ENCODE results near the gene CLIC4.
"Not testable (repeated sequence)": the region's sequence is repeated elsewhere in the genome, so short reads cannot be mapped to it uniquely, and the experiment has no call there.

Gene CLIC4

DNA sequence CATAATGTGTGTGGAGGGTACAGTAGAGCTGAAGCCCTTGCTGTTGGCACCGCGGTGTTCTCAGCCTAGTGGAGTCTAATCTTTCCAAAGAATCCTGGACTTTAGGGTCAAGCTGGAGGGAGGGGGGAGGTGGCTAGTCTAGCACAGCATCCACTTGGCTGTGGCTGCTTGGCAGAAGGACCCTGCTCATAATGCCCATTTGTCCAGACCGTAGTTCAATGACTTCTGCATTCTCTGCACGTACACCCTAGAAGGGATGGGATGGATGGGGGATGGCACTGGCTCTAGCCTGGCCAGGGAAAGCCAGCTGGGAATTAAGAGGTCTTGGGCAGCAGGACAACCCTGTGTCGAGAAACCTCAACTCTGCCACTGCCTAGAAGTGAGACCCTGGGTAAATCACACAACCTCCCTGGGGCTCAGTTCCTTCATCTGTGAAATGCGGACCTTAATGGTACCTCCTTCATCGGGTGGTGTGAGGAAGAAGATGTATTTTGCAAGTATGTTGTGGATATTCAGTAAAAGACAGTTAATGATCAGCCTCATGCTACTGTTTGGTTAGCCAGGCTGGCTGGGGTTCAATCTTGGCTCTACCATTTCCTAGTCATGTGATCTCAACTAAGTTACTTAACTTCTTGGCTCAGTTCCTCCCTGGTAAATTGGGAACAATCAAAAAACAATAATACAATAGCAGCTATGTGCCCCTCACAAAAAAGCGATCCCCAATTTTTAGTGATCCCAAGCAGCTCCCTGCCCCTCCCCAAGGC is 27.2 kb upstream of the CLIC4 start:
- no peak for DNase-seq (ENCODE audit: low read depth in 2 of 2)

DNA sequence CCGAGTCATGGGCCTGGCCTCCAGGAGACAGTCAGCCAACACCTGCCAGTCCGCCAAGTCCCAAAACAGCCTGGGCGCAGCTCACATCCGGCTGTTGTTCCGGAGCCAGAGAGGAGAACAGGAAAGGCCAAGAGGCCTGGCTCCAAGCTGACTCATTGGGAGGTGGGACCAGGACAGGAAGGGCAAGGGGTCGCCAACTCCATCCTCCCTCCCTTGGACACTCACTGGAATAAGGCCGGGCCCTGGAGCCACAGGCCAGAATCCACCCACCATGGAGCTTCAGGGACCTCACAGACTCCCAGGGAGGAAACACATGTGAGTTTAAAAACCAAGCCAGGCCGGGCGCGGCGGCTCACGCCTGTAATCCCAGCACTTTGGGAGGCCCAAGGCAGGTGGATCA is 25.1 kb upstream of the CLIC4 start:
- DNase-seq (ENCODE audit: low read depth in 2 of 2) = no peak

DNA sequence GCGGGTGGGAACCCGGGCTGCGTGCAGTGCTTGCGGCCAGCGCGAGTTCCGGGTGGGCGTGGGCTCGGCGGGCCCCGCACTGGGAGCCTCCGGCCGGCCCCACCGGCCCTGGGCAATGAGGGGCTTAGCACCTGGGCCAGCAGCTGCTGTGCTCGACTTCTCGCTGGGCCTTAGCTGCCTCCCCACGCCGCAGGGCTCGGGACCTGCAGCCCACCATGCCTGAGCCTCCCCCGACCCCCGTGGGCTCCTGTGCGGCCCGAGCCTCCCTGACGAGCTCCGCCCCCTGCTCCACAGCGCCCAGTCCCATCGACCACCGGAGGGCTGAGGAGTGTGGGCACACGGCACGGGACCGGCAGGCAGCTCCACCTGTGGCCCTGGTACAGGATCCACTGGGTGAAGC is 23.7 kb upstream of the CLIC4 start:
- no peak for DNase-seq (ENCODE audit: low read depth in 2 of 2)

DNA sequence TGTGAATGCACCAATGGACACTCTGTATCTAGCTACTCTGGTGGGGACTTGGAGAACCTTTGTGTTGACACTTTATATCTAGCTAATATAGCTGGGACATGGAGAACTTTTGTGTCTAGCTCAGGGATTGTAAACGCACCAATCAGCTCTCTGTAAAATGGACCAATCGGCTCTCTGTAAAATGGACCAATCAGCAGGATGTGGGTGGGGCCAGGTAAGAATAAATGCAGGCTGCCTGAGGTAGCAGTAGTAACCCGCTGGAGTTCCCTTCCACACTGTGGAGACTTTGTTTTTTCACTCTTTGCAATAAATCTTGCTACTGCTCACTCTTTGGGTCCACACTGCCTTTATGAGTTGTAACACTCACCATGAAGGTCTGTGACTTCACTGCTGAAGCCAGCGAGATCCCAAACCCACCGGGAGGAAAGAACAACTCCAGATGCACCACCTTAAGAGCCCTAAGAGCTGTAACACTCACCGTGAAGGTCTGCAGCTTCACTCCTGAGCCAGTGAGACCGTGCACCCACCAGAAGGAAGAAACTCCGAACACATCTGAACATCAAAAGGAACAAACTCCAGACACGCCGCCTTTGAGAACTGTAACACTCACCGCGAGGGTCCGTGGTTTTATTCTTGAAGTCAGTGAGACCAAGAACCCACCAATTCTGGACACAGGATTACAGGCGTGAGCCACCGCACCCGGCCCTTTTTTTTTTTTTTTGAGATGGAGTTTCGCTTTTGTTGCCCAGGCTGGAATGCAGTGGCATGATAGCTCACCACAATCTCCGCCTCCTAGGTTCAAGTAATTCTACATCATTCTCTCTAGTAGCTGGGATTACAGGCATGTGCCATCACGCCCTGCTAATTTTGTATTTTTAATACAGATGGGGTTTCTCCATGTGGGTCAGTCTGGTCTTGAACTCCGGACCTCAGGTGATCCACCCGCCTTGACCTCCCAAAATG is 22.9 kb upstream of the CLIC4 start:
- DNase-seq (ENCODE audit: low read depth in 2 of 2) = not testable (repeated sequence)

DNA sequence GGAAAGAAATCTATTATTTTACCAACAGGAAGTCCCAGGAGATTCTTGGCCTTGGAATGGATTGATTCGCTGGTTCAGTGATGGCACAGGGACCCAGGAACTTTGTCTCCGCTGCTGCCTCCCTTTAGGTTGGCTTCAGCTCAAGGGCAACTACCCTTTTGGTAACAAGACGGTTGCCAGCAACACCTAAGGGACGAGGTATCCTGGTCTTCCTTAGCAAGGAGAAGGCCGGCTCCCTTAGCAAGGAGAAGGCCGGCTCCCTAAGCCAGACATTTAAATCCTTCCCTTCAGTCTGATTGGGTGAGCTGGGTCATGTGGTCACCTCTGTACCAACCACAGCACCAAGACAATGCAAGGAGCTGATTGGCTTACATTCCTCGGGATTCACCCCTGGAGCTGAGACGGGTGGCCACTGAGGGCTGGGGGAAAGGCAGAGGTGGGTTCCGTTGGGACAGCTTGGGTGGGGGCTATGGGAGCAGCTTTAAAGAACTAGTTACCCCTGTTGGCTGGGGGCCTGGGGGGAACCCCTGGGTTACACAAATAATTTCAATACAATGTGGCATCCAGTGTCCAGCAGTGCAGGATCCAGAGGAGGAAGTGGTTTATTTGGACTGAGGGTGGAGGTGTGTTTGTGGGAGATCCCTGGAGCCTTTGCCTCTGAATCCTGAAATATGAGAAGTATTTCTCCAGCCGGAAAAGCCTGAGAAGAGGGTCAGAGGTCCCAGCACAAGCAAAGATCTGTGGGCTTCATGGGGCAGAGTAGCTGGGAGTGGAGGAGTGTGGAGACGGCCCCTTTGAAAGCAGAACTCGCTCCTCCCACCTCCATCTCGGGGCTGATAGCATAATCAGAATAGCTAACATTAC is 20.7 kb upstream of the CLIC4 start:
- DNase-seq (ENCODE audit: low read depth in 2 of 2) = no peak

DNA sequence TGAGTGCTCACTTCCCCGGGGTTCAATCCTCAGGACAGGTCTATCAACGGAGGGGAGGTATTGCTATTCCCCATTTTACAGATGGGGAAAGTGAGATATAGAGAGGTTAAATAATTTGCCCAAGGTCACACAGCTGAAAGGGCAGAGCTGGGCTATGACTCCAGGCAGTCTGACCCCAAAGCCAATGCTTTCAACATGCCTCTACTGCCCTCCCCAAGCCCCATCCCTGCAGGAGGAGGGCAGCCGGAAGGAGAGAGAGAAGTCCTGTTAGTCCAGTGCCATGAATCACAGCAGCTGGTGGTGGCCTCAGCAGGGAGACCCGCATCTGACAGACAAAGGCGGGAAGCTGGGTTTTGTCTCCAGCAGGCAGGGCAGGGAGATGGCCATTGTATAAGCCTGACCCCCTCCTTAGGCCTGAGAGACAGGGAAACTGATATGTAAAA is 20.0 kb upstream of the CLIC4 start:
- DNase-seq (ENCODE audit: low read depth in 2 of 2) = no peak

DNA sequence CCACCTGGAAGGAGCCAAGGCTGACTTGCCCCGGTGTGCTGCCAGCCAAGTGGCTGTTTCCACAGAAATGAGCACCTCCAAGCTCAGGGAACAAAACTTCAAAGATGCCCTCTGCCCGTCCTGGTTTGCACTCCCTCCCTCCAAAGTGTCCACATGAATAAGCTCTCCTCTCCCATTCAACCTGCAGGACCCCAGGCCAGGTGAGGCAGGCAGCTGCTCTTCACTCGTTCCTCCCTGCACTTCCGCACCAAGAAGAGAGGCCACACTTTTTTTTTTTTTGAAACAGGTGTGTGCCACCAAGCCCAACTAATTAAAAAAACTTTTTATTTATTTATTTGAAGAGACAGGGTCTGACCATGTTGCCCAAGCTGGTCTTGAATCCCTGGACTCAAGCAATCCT is 18.5 kb upstream of the CLIC4 start:
- no peak for DNase-seq (ENCODE audit: low read depth in 2 of 2)

DNA sequence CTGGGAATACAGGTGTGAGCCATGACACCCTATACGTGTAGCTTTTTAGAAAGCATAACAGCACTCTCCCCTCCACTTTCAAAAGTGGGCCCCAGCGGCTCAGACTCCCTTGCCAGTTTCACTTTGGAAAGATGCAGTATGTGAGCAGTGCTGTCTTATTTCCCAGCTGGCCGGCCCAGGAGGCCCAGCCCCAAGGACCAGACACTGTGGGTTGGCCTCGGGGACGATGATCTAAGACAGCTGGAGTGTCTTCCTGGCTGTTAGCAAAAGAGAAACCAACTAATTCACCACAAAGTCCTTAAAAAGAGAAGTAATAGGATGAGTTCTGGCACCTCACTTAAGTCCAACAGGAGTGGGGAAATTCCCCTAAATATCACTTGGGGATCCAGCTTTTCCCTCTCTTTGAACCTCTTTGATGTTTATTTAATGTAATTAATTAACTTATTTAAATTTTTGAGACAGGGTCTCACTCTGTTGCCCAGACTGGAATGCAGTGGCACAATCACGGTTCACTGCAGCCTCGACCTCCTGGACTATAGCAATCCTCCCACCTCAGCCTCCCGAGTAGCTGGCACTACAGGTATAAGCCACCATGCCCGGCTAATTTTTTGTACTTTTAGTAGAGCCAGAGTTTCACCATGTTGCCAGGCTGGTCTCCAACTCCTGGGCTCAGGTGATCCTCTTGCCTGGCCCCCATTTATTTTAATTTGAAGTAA is 17.6 kb upstream of the CLIC4 start:
- no peak for DNase-seq (ENCODE audit: low read depth in 2 of 2)

DNA sequence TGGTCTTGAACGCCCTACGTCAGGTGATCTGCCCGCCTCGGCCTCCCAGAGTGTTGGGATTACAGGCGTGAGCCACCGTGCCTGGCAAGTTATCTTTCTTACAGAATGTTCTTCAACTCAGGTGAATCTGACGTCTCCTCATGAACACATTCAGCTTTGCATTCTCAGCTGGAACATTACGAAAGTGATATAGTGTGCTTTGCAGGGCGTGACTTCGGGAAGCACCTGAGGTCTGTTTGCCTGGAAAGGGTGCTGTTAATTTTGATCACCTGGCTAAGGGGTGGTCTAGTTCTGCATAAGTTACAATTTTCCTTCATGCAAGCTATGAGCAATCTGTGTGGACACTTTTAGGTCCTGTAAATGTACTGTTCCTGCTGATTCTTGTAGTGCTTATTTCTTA is 16.3 kb upstream of the CLIC4 start:
- no peak for DNase-seq (ENCODE audit: low read depth in 2 of 2)

DNA sequence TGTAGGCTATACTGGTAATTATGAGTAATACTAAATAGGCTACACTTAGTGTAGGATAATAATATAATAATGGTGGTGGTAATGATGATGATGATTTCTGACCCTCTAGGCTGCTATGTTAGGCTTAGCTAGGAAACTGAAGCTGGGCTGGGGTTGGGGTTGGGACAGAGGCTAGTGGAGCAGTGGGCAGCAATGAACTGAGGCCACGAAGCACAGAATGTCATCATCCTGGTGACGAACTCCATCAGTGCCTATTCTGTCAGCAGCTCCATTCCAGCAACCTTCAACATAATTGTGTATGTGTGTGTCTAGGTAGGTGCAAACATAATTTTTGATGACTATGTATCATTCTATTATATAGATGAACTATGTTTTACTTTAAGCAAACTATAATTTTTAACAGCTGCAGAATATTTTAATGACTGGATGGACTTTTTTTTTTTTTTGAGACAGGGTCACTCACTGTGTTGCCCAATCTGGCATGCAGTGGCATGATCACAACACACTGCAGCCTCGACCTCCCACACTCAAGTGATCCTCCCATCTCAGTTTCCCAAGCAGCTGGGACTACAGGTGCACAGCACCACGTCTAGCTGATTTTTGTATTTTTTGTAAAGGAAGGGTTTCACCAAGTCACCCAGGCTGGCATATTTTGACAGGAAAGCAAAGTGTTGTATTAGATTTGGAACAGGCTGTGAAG is 12.9 kb upstream of the CLIC4 start:
- DNase-seq (ENCODE audit: low read depth in 2 of 2) = no peak

DNA sequence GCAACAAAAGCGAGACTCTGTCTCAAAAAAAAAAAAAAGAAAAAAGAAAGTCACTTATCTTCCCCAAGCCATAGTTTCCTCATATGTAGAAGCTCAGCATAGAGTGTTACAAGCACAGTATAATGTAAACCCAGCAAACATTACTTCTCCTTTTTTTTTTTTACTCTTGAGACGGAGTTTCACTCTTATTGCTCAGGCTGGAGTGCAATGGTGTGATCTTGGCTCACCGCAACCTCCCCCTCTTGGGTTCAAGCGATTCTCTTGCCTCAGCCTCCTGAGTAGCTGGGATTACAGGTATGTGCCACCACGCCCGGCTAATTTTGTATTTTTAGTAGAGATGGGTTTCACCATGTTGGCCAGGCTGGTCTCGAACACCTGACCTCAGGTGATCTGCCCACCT is 11.9 kb upstream of the CLIC4 start:
- DNase-seq (ENCODE audit: low read depth in 2 of 2) = not testable (repeated sequence)

DNA sequence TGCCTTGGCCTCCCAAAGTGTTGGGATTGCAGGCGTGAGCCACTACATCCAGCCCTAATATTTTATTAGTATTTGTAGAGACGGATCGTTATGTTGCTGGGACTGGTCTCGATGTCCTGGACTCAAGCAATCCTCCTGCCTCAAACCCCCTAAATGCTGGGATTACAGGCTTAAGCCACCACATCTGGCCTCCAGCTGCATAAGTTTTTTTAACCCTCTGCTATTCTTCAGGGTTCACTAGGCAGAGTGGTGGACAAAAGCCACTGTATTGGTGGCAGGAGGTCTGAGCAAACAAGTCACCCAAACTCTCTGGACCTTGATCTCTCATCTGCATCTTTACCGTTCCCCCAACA is 10.1 kb upstream of the CLIC4 start:
- no peak for DNase-seq (ENCODE audit: low read depth in 2 of 2)

DNA sequence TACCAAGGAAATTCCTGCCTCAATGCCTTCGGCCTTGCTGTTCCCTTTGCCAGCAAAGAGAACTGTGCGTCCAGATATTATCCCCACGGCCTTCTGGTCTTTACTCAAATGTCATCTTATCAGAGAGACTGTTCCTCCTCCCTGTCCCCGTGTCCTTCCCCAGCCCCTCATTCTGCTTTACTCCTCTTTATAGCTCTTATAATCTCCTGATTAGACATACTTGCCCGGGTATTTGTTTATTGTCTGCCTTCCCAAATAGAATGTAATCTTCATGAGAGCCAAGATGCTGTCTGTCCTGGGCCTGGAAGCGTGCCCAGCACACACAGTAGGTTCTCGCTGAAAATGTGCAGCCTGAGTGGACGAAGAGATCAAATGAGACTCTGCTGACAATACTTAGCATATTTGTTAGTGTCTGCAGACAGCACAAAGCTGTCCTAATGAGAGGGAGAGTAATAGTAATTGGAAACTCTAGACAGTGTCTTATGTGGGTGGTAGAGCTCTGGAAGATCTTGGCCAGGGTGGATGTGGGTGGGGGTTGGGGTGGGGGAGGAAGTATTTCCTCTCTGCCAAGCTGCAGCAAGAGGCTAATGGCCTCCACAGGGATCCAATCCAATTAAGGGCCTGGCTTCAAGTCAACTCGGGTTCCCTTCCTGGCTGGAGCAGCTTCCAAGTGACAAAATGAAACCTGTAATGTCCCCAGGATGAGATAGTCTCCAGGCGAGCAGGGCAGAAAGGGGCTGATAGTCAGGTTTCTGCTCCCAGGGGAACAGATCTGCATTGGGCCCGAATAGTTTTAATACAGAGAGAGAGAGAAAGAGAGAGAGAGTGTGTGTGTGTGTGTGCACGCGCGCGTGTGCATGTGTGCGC is 9.5 kb upstream of the CLIC4 start:
- DNase-seq (ENCODE audit: low read depth in 2 of 2) = no peak

DNA sequence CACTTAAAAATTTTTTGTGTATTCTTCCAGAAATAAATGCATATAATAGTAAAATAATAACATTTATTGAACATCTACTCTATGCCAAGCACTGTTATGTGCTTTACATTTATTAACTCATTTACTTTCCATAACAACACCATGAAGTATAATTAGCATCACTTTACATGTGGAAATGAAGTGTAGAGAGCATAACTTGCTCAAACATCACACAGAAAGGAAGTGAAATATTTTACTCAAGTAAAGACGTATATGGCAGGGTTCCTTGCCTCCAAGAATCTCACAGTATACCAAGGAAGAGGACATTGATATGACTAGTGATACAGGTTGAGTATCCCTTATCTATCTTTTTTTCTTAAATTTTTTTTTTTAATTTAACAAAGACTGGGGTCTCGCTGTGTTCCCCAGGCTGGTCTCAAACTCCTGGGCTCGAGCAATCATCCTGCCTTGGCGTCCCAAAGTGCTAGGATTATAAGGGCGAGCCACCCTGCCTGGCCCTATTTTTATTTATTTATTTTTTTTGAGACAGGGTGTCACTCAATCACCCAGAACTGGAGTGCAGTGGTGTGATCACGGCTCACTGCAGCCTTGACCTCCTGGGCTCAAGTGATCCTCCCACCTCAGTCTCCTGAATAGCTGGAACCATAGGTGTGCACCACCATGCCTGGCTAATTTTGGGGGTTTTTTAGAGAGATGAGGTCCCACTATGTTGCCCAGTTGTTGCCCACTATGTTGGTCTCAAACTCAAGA is 7.7 kb upstream of the CLIC4 start:
- DNase-seq (ENCODE audit: low read depth in 2 of 2) = no peak

DNA sequence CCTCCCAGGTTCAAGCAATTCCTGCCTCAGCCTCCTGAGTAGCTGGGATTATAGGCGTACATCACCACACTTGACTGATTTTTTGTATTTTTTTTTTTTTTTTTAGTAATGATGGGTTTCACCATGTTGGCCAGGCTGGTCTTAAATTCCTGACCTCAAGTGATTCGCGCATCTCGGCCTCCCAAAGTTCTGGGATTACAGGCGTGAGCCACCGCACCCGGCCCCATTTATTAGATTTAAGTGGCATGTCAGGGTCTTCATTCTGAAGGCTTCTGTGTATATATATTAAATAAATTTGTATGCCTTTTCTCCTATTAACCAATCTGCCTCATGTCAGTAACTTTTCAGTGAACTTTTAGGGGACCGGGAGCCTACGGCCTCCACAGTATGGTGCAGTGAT is 6.0 kb upstream of the CLIC4 start:
- DNase-seq (ENCODE audit: low read depth in 2 of 2) = no peak

DNA sequence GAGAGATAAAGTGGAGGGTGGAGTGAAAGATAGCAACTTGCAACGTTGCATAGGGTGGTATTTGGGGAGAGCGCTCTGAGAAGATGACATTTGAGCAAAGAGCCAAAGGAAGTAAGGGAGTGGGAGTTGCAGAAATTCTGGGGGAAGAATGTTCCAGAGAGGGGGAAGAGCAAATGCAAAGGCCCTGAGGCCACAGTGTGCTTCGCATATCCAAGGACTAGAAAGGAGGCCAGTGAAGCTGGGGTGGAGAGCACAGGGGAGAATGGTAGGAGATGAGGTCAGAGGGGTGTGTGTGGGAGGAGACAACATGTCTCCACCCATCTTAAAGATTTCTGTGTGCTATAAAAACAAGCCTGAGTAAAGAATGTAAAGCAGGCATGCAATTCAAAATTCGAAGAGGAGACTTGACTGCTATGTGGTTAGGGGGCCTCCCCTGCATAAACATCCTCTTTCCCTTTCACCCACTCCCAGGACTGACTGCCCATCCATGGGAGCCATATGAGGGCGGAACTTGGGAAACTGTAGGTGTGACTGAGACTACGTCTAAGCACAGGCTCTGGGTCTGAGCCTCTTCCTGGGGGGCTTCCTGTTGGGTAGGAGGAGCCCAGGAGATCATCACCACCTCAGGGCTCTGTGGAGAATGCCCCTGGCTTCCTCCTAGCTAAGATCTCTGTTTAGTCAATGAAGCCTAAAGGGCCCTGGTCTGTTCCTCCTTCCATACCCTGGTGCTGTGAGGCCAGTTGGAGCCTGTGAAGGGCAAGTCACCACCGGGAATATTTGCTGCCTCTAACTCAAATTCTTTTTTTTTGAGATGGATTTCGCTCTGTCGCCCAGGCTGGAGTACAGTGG is 2.9 kb upstream of the CLIC4 start:
- no peak for DNase-seq (ENCODE audit: low read depth in 2 of 2)

DNA sequence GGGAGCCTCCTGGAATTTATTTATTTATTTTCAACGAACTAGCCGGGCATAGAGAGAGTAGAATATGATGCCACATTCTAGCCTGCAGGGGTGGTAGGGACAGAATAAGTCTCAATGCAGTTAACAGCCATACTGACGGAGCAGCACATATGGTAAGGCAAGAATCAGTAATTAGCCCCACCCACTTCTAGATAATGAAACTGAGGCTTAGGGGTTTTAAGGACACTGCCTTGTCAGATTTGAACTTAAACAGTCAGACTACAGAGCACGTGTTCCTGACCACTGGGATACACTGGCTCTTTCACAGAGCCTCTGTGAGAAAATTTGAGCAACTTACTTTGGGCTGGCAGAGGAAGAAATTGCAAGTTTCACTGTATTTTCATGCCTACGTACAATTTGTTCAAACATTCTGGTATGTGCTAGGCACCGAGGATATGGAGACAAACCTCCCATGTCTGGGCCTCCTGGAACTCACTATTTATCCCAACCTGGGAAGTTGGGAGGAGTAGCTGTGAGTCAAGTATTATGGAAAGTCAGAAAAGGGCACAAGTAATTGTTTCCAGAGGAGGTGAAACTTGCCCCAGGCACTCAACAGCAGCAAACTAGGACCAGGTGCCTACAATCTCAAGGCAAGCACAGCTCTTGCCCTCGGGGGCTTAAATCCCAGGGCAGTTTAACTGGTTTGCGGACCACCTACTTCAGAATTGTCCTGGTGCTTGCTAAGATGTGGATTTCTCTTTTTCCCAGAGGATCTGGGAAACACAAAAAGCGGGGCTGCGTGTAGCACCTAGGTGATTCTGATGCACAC is 1.6 kb upstream of the CLIC4 start:
- DNase-seq (ENCODE audit: low read depth in 2 of 2) = no peak
